Activated T-helper 2 cell treated with anti-CD3 and anti-CD28 coated beads, Interferon-gamma antibody, Interleukin-2, Interleukin-4, amounts not matched to agents 10 μg/mL and 5 μg/mL and 100 μg/mL, durations not matched to agents 14 hours and 24 hours and 36 hours (primary cell): ENCODE data around the gene SGCD. TPM values are rescaled to one million over a fixed set of nuclear protein-coding genes. Genes with fewer than 3 reads are reported as not detected.

Experiments
- DNase-seq: peaks from one replicate; pipeline ENCODE4 v3.0.0; 2021; ENCODE audit warnings: low spot score
- H3K27ac Mint-ChIP-seq: one replicate; pipeline ENCODE4 v1.8.0; 2021; ENCODE audit warnings: mixed read lengths
- H3K27me3 Mint-ChIP-seq: one replicate; pipeline ENCODE4 v1.8.0; 2021; ENCODE audit warnings: low read depth, mixed read lengths
- H3K36me3 Mint-ChIP-seq: one replicate; pipeline ENCODE4 v1.8.0; 2021; ENCODE audit warnings: low read depth, mixed read lengths
- H3K4me1 Mint-ChIP-seq: one replicate; pipeline ENCODE4 v1.8.0; 2021; ENCODE audit warnings: low read depth, mixed read lengths
- H3K4me3 Mint-ChIP-seq: one replicate; pipeline ENCODE4 v1.8.0; 2021; ENCODE audit warnings: low read depth, mild to moderate bottlenecking, moderate library complexity, mixed read lengths
- H3K9me3 Mint-ChIP-seq: one replicate; pipeline ENCODE4 v1.8.0; 2021; ENCODE audit warnings: mixed read lengths
- intact Hi-C: fragments of 100-400 bp; cut with micrococcal nuclease; formaldehyde crosslinking; loops from one replicate; pipeline ENCODE4 v1.15.1; 2023
- total RNA-seq: library from RNA; stranded (reverse); gene quantifications from 2 replicates; pipeline ENCODE4 v1.2.3, GENCODE V29; 2022

SGCD gene
- total RNA-seq, 1 donor from 2014 or later: not detected

DNA sequence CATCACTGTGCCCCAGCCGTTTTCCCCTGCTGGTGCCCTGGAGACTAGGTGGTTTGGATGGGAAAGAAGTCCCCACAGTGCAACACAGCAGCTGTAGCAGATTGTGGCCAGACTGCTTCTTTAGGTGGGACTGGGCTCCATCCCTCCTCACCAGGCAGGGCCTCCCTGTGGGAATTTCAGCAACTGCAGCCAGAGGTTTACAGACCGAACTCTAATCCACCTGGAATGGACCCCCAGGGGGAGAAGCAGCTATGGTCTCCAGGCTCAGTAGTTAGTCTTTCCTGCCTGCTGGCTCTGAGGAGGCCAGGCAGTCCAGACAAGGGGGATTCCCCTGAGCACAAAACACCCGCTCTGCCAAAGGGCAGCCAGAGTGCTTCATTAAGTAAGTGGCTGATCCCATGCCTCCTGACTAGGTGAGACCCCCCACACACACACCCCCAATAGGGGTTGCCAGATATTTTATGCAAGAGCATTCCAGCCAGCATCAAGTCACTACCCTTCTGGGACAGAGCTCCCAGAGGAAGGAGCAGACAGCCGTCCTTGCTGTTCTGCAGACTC, 188.9 kb downstream of the SGCD start:
- H3K4me1 Mint-ChIP-seq: no peaks in the 10 kb centered on the region
- H3K27me3 Mint-ChIP-seq: no peaks in the 10 kb centered on the region
- intact Hi-C loops: no loop called here
- no peak for DNase-seq
- H3K36me3 Mint-ChIP-seq: no peaks in the 10 kb centered on the region
- H3K9me3 Mint-ChIP-seq: peaks cover 15% of the 10 kb centered on the region
- H3K27ac Mint-ChIP-seq: no peak overlapping the region
- H3K4me3 Mint-ChIP-seq: no peak overlapping the region

DNA sequence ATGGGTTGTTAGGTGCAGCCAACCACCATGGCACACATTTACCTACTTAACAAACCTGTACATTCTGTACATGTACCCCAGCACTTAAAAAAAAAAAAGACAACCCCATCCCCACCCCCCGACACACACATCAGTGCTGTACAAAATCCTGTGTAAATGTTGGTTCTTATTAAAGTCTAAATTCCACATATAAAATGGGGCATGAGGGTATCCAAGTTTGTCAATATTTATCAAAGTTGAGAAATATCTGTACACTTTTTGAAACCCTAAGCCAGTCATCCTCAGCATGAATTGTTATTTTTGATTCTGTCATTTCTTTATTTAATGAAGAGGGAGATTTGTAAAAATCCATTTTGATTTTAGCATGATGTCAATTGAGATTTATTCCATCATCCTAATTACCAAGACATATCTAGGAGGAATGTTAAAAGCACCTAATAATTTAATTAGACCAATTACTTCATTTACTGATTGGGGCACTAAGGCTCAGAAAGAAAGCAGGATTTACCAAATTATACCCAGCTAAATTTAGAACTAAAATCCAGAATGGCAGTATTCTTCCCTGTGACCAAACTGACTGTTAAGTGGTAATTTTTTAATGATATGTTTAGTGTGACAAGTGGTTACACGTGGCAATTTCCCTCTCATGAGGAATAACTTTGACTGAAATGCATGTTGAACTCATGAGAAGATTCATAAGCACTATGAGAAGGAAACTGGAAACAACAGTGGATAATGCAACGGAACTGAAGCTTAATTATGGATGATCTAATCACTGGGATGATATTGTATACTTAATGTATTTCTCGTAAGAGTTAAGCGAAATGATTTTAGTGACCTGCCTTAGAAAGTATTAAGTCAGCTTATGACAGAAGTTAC, 195.9 kb downstream of the SGCD start:
- Mint-ChIP-seq H3K27me3 (no peaks in the 10 kb centered on the region), H3K27ac (no peak overlapping the region), H3K4me1 (no peaks in the 10 kb centered on the region), H3K4me3 (no peak overlapping the region), H3K9me3 (peaks cover 13% of the 10 kb centered on the region), H3K36me3 (no peaks in the 10 kb centered on the region)
- intact Hi-C loops: no loop called here
- DNase-seq: no peak

DNA sequence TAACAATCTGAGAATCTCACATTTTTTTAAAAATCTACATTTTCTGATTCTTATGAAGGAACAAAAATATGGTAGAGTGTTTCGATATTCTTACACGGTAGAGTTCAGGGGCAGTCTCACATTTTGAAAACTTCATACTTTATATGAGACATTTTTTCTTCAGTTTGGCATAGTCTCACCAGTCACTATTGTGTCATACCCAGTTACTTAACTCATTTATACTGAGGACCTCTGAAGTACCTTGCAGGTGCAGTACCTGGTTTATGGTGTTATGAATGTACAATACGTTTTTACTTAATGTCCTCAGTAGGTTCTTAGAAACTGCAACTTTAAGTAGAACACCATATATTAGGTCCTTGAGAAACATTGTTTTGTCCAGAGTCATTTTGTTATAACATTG, 196.6 kb downstream of the SGCD start:
- no peak for DNase-seq
- Mint-ChIP-seq H3K4me1 (no peaks in the 10 kb centered on the region), H3K36me3 (no peaks in the 10 kb centered on the region)

DNA sequence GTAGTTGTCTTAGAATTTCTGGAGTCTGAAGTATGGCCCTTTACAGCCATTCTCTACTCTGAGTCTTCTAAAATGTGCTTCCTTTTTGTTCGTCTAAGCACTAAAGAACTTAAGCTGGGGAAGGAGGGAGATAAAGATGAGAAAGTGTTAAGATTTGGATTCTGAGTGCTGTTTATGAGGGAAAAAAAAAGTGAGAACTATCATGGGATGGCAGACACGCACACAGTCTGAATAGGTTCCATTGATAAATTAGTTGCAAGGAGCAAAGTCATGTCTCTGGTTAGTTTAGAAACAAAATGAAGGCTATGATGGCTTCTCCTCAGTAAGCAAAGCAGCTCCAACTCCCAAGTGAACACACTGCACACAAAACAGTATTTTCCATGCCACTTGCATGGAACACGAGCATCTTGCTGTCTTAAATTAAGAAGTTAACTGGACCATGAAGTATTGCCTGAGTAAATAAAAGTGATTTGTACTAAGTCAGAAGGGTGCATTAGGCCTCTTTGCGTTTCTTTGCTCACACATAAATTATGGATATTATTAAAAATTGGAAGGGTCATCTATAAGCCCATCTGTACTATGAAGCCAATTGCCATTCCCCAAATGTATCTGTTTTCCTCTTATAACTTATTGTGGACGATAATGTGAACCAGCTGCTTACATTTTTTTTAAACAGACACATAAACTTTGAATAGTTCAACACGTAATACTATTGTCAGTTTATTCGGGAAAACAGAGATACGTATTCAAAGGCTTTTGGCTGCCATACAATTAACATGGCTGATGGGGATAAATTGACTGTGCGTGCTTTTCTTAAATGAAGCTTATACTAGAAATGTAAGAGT, 199.3 kb downstream of the SGCD start:
- Mint-ChIP-seq H3K36me3 (no peaks in the 10 kb centered on the region), H3K9me3 (no peaks in the 10 kb centered on the region), H3K4me1 (no peaks in the 10 kb centered on the region)

More for the DNA sequence above, 196.6 kb downstream of the SGCD start:
- intact Hi-C loops: no loop called here
- H3K9me3 Mint-ChIP-seq: peaks cover 7% of the 10 kb centered on the region
- H3K27me3 Mint-ChIP-seq: no peaks in the 10 kb centered on the region
- H3K4me3 Mint-ChIP-seq: no peak overlapping the region
- no peak overlapping the region for H3K27ac Mint-ChIP-seq

DNA sequence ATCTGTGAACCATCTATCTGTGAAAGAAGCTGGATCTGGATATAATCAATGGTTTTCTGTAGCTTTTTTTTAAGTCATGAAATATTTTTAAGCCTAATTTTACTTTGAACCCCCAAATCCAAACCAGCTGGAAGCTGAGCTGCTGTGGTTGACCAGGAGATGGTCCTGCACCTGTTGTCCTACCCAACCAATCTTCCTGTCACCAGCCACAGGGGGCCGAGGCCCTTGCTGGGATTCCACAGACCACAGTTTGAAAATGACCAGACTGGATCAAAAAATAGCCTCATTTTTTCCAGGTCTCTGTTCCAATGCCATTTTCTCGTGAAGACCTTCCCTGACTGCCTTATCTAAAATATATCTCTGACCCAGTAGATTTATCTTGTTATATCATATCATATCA, 200.6 kb downstream of the SGCD start:
- DNase-seq: no peak
- Mint-ChIP-seq H3K27me3 (no peaks in the 10 kb centered on the region), H3K27ac (no peak overlapping the region), H3K4me1 (no peaks in the 10 kb centered on the region), H3K9me3 (no peaks in the 10 kb centered on the region), H3K36me3 (no peaks in the 10 kb centered on the region), H3K4me3 (no peak overlapping the region)
- intact Hi-C loops: no loop called here

More for the DNA sequence above, 199.3 kb downstream of the SGCD start:
- intact Hi-C loops: no loop called here
- Mint-ChIP-seq H3K27ac (no peak overlapping the region), H3K27me3 (no peaks in the 10 kb centered on the region), H3K4me3 (no peak overlapping the region)
- no peak for DNase-seq

DNA sequence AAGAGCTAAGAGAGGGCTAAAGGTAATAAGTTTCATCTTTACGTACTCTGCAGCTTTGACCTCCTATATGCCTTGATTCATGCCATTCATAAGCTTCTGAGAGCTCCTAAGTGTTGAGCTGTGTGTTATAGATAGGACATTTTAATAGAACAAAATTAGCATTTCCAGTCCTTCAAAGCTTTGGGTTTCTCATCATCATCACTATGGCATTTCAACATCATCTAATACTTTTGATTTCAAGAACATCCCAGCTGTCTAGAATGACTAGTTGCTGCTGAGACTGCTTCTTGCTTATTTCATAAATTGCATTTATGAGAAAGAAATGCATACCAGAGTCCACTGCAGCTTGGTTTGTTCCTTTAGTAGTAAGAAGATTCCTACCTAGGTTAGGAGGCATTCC, 201.7 kb downstream of the SGCD start:
- Mint-ChIP-seq H3K27ac (no peak overlapping the region), H3K4me1 (no peaks in the 10 kb centered on the region), H3K36me3 (no peaks in the 10 kb centered on the region), H3K9me3 (no peaks in the 10 kb centered on the region), H3K4me3 (no peak overlapping the region), H3K27me3 (no peaks in the 10 kb centered on the region)
- intact Hi-C loops: no loop called here
- DNase-seq: no peak

DNA sequence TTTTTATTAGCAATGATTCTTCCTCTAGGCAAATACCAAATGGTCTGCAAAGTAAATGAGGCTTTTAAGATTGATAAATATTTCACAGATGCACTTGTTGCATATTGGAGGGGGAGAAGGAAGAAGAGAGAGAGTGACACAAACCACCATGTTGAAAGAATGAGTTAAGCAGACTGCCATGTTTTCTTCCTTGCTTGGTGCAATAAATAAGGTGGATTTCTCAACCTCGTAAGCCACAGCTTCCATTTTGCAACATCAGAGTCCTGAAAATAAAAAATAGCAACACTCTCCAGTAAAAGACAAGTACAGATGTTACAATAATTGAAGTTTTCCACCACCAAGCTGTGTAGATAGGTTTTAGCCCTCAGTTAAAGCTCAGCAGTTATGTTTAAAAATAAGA, 202.9 kb downstream of the SGCD start:
- intact Hi-C loops: no loop called here
- no peaks in the 10 kb centered on the region for H3K36me3 Mint-ChIP-seq
- no peak for DNase-seq
- H3K27me3 Mint-ChIP-seq: no peaks in the 10 kb centered on the region
- H3K4me1 Mint-ChIP-seq: no peaks in the 10 kb centered on the region
- H3K9me3 Mint-ChIP-seq: no peaks in the 10 kb centered on the region
- H3K4me3 Mint-ChIP-seq: no peak overlapping the region
- no peak overlapping the region for H3K27ac Mint-ChIP-seq

DNA sequence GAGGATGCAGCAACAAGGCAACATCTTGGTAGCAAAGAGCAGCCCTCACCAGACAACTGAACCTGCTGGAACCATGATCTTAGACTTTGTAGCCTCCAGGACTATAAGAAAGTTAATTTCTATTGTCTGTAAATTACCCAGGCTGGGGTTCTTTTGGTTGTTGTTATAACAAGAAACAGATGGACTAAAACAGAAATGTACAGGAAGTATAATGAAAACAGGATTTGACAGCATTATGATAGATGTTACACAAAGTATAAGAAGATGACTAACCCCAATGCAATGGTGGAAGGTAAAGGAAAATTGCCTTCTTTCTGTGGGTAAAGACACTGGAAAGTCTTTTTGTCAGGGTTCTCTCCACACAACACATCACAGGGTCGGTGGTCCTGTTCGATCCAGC, 204.2 kb downstream of the SGCD start:
- no peaks in the 10 kb centered on the region for H3K36me3 Mint-ChIP-seq
- intact Hi-C loops: no loop called here
- no peaks in the 10 kb centered on the region for H3K9me3 Mint-ChIP-seq
- no peak overlapping the region for H3K27ac Mint-ChIP-seq
- H3K27me3 Mint-ChIP-seq: no peaks in the 10 kb centered on the region
- H3K4me1 Mint-ChIP-seq: no peaks in the 10 kb centered on the region
- no peak overlapping the region for H3K4me3 Mint-ChIP-seq
- DNase-seq: no peak

DNA sequence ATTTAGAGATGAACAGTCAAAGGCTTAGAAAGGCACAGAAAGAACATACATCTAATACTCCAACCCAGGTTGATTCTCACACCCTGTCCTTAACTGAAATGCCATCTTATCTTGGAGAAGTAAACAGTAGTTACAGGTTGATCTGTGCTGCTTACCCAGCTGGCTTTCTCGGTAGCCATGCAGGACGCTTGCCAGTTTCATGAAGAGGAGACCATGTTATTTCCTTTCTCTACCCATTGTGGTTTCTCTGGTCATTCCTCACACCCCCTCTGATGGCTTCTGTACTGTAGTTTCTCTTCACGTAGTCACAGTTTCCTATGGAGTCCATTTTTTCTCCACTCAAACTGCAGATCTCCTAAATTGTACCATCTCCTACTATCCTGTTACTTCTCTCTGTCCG, 206.0 kb downstream of the SGCD start:
- H3K4me3 Mint-ChIP-seq: no peak overlapping the region
- H3K9me3 Mint-ChIP-seq: no peaks in the 10 kb centered on the region

DNA sequence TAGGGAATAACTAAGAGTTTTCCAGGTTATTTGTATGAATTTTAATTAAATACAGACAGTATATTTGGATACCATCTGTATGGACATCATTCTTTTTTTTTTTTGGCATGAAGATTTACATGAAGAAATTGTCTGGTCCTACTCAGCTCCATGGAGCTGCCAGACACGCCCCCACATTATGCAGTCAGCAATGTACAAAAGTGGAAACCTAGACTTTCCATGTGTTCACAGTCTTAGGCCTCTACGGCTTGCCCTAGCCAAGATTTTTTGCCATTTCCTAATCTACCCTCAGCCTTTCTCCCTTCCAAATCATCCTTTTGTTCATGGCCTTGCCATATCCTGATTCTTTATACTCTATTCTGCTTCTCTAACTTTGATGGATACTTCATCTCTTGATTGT, 207.1 kb downstream of the SGCD start:
- Mint-ChIP-seq H3K27me3 (no peaks in the 10 kb centered on the region), H3K4me1 (no peaks in the 10 kb centered on the region), H3K4me3 (no peak overlapping the region), H3K27ac (no peak overlapping the region), H3K9me3 (no peaks in the 10 kb centered on the region), H3K36me3 (no peaks in the 10 kb centered on the region)
- DNase-seq: no peak
- intact Hi-C loops: no loop called here

More for the DNA sequence above, 206.0 kb downstream of the SGCD start:
- Mint-ChIP-seq H3K27me3 (no peaks in the 10 kb centered on the region), H3K36me3 (no peaks in the 10 kb centered on the region), H3K27ac (no peak overlapping the region), H3K4me1 (no peaks in the 10 kb centered on the region)
- no peak for DNase-seq
- intact Hi-C loops: no loop called here

DNA sequence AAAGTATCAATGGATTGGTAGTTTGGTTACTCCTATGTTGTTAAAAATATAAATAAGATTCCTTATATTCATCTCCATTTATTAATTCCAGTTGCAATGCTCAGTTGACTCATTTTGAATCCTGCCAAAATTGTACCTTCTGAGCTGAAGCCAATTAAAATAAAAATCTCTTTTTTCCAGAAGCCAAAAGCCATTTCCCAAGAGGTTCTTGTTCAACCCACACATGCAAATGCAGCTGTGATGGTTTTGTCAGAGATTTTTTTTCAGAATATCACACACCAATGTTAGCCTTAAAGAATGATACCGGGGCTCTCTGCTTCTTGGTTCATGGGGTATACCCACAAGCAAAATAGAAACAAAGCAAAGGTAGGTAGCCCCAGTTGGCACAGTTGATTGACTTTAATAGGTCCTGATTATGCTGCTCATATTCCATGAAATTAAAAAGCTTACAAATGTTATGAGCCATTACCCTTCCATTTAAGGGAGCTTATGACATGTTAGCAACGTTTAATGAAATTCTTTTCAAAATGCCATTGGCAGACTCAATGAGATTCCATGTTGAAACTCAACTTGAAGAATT, 208.0 kb downstream of the SGCD start:
- H3K4me1 Mint-ChIP-seq: no peaks in the 10 kb centered on the region
- no peaks in the 10 kb centered on the region for H3K36me3 Mint-ChIP-seq
- no peaks in the 10 kb centered on the region for H3K27me3 Mint-ChIP-seq
- H3K9me3 Mint-ChIP-seq: no peaks in the 10 kb centered on the region
- no peak overlapping the region for H3K27ac Mint-ChIP-seq
- H3K4me3 Mint-ChIP-seq: no peak overlapping the region
- intact Hi-C loops: no loop called here
- DNase-seq: no peak

DNA sequence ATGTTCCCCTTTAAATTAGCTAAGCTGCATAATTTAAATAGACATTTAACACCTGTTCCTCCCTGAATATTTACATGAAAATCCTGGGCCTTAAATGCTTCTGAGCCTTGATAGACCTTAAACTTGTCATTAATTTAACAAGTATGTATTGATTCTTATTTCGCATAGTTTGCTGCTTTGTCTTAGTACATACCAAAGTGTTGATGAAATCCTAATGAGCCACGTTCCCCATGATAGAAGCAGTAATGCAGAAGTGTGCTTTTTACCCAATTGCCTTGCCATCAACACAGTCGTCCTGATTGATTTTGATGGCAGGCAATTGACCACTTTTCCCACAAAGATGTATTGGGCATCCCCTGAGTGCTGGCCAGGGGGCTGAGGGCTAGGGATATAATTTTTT, 213.5 kb downstream of the SGCD start:
- no peaks in the 10 kb centered on the region for H3K4me1 Mint-ChIP-seq
- H3K27ac Mint-ChIP-seq: no peak overlapping the region
- H3K27me3 Mint-ChIP-seq: no peaks in the 10 kb centered on the region
- DNase-seq: no peak
- H3K4me3 Mint-ChIP-seq: no peak overlapping the region
- intact Hi-C loops: no loop called here
- H3K36me3 Mint-ChIP-seq: no peaks in the 10 kb centered on the region
- no peaks in the 10 kb centered on the region for H3K9me3 Mint-ChIP-seq
